Erythroblast (primary cell): Measurements from ENCODE around the gene JUNB.

Experiments
- GATA1 ChIP-seq: IDR thresholded peaks from 2 replicates; pipeline ENCODE4 v1.6.1; 2011; ENCODE audit warnings: low read depth, mild to moderate bottlenecking, control low read depth, low read length, moderate library complexity
- POLR2A ChIP-seq: IDR thresholded peaks from 2 replicates; pipeline ENCODE4 v1.6.1; 2011; ENCODE audit warnings: mild to moderate bottlenecking, low read length

DNA sequence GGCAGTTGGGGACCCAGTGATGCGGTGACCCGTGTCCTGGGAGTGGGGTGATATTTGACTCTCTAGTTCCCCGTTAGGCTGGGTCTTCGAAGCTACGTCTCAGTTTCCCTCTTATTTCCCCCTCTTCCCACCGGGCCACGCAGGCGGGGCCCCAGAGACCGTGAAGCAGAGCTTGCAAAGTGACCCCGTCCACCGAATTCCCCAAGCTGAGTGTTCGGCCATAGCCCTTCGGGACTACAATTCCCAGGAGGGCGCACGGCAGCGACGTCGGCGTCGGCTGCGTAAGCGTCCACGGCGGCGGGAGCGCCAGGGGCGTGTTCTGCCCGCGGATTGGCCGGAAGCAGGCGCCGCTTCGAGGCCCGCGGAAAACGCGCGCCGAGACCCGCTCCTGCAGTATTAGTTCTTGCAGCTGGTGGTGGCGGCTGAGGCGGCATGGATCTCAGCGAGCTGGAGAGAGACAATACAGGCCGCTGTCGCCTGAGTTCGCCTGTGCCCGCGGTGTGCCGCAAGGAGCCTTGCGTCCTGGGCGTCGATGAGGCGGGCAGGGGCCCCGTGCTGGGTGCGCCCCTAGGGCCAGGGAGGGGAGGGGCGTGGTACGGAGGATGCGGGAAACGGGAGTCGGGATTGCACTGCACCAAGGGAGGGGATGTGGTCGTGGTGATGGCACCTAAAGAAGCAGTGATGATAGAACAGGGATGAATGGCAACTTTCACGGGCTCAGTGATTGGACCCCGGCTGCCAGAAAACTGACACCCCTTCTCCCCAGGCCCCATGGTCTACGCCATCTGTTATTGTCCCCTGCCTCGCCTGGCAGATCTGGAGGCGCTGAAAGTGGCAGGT, 15.2 kb downstream of the JUNB start, which contains the start of gene RNASEH2A:
- peak; percentile 72 for TF ChIP-seq POLR2A
- no peak for TF ChIP-seq GATA1
